ENCODE measurements around the gene KCNIP3. TPM values are rescaled to one million over a fixed set of nuclear protein-coding genes. Genes with fewer than 3 reads are reported as not detected.

KCNIP3 gene
- total and polyA plus RNA-seq, 4 donors = 0.26 to 1.1 (median 0.62) TPM

GRCh38 chr2:95319481-95320343, 22.6 kb downstream of the KCNIP3 start:
- Histone ChIP-seq H3K36me3 (ENCODE audit: control insufficient read depth in 4 of 4, insufficient read depth in 3 of 4, low read depth in 1 of 4, low read length in 3 of 4) (no peaks in the 10 kb centered on the region), H3K27ac (ENCODE audit: low read depth in 1 of 2, low read length in 2 of 2) (no peak overlapping the region), H3K4me3 (ENCODE audit: low read depth in 1 of 3, low read length in 3 of 3) (no peak overlapping the region), H3K27me3 (ENCODE audit: control insufficient read depth in 4 of 4, insufficient read depth in 4 of 4, low read length in 3 of 4) (no peaks in the 10 kb centered on the region), H3K9me3 (ENCODE audit: control insufficient read depth in 4 of 4, low read length in 3 of 4) (no peaks in the 10 kb centered on the region), H3K4me1 (ENCODE audit: control insufficient read depth in 4 of 4, insufficient read depth in 4 of 4, low read length in 3 of 4) (no peaks in the 10 kb centered on the region), H3K9ac (ENCODE audit: low read depth in 1 of 2, low read length in 2 of 2) (no peak overlapping the region)
- TF ChIP-seq SP1 (IDR thresholded peaks at IDR 0.05) (no peak), ATF3 (IDR thresholded peaks at IDR 0.05) (no peak), HNF4G (IDR thresholded peaks at IDR 0.05) (no peak), NR2F2 (IDR thresholded peaks at IDR 0.05) (no peak), TAF1 (conservative IDR thresholded peaks at IDR 0.05) (no peak), FOXA2 (IDR thresholded peaks at IDR 0.05) (no peak), HNF4A (conservative IDR thresholded peaks at IDR 0.05) (no peak), EGR1 (IDR thresholded peaks at IDR 0.05; ENCODE audit: low read depth in 2 of 2) (no peak), MAX (IDR thresholded peaks at IDR 0.05) (no peak), ZBTB33 (IDR thresholded peaks at IDR 0.05) (no peak), RAD21 (IDR thresholded peaks at IDR 0.05) (no peak), YY1 (IDR thresholded peaks at IDR 0.05) (no peak), GABPA (IDR thresholded peaks at IDR 0.05 in 1 of 2, conservative IDR thresholded peaks at IDR 0.05 in 1 of 2) (no peak), JUND (IDR thresholded peaks at IDR 0.05) (no peak), RXRA (IDR thresholded peaks at IDR 0.05) (no peak), FOXA1 (IDR thresholded peaks at IDR 0.05) (no peak), REST (IDR thresholded peaks at IDR 0.05) (no peak)
- TF ChIP-seq, protein P1, sequence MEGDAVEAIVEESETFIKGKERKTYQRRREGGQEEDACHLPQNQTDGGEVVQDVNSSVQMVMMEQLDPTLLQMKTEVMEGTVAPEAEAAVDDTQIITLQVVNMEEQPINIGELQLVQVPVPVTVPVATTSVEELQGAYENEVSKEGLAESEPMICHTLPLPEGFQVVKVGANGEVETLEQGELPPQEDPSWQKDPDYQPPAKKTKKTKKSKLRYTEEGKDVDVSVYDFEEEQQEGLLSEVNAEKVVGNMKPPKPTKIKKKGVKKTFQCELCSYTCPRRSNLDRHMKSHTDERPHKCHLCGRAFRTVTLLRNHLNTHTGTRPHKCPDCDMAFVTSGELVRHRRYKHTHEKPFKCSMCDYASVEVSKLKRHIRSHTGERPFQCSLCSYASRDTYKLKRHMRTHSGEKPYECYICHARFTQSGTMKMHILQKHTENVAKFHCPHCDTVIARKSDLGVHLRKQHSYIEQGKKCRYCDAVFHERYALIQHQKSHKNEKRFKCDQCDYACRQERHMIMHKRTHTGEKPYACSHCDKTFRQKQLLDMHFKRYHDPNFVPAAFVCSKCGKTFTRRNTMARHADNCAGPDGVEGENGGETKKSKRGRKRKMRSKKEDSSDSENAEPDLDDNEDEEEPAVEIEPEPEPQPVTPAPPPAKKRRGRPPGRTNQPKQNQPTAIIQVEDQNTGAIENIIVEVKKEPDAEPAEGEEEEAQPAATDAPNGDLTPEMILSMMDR (IDR thresholded peaks at IDR 0.05; ENCODE audit: low read depth, low read length, missing input control) = no peak
- 84% methylated on average over 23 of the region's 23 CpGs for WGBS
- no peak for DNase-seq (ENCODE audit: low spot score)

Measured in liver (tissue), 9 donors.